HG03575 (cell line): ENCODE measurements around the gene RAB31.

Experiments
- ATAC-seq: cut with Tn5 transposase; IDR thresholded peaks from one replicate; pipeline ENCODE4 v1.9.1; 2021; ENCODE audit not compliant: unreplicated experiment, insufficient number of reproducible peaks, low FRiP score; ENCODE audit errors: extremely low read depth

Gene RAB31

GRCh38 chr18:9862686-9863085, 154.6 kb downstream of the RAB31 start:
- ATAC-seq: no peak

GRCh38 chr18:9863282-9863681, 155.2 kb downstream of the RAB31 start:
- ATAC-seq: no peak

GRCh38 chr18:9865764-9866490, 157.8 kb downstream of the RAB31 start:
- ATAC-seq: no peak

- no peak for ATAC-seq
Observed at GRCh38 chr18:9866627-9867026, 158.5 kb downstream of the RAB31 start.

GRCh38 chr18:9867071-9867594, 159.0 kb downstream of the RAB31 start:
- ATAC-seq: no peak

- no peak for ATAC-seq
Observed at GRCh38 chr18:9868857-9869714, 161.0 kb downstream of the RAB31 start.

- no peak for ATAC-seq
Observed at GRCh38 chr18:9869715-9870430, 161.8 kb downstream of the RAB31 start.

- ATAC-seq: no peak
Observed at GRCh38 chr18:9870431-9871008, 162.4 kb downstream of the RAB31 start.

GRCh38 chr18:9871244-9871746, 163.2 kb downstream of the RAB31 start:
- ATAC-seq: no peak

GRCh38 chr18:9872823-9873222, 164.7 kb downstream of the RAB31 start:
- ATAC-seq: no peak

GRCh38 chr18:9874728-9875127, 166.6 kb downstream of the RAB31 start:
- ATAC-seq: no peak

- ATAC-seq: no peak
Observed at GRCh38 chr18:9876212-9876866, 168.2 kb downstream of the RAB31 start.

GRCh38 chr18:9876867-9877654, 169.0 kb downstream of the RAB31 start:
- ATAC-seq: no peak

GRCh38 chr18:9877655-9878014, 169.5 kb downstream of the RAB31 start:
- ATAC-seq: no peak

GRCh38 chr18:9878095-9878494, 170.0 kb downstream of the RAB31 start:
- no peak for ATAC-seq

- ATAC-seq: no peak
Observed at GRCh38 chr18:9878783-9879242, 170.7 kb downstream of the RAB31 start.

- no peak for ATAC-seq
Observed at GRCh38 chr18:9884090-9884489, 176.0 kb downstream of the RAB31 start.
